ENCODE results near the gene LLGL2. TPM values are rescaled to one million over a fixed set of nuclear protein-coding genes. Genes with fewer than 3 reads are reported as not detected.

Gene LLGL2
- total RNA-seq, 4 donors from 2014 or later: 57.3 to 96.0 (median 79.6) TPM

GRCh38 chr17:75563063-75563758, 37.7 kb downstream of the LLGL2 start:
- 84 to 95% methylated on average over 22 to 25 of the region's 28 CpGs for WGBS, 2 donors
- DNase-seq (ENCODE audit: low spot score in 2 of 2): no peak
- H3K4me3 ChIP-seq (ENCODE audit: low read depth, poor library complexity, severe bottlenecking): no peak overlapping the region
- TF ChIP-seq CTCF (IDR thresholded peaks at IDR 0.05) (no peak), POLR2A (IDR thresholded peaks at IDR 0.05) (no peak)
- intact Hi-C loops (cut with DNase I; ENCODE audit: low total_unique reads): no loop called here

- no peak overlapping the region for H3K4me3 ChIP-seq (ENCODE audit: low read depth, poor library complexity, severe bottlenecking)
- intact Hi-C loops (cut with DNase I; ENCODE audit: low total_unique reads): no loop called here
- whole genome bisulfite sequencing, 2 donors: 95% methylated on average over 7 to 11 of the region's 11 CpGs
- TF ChIP-seq CTCF (IDR thresholded peaks at IDR 0.05) (no peak), POLR2A (IDR thresholded peaks at IDR 0.05) (no peak)
- no peak for DNase-seq (ENCODE audit: low spot score in 2 of 2)
Measured at GRCh38 chr17:75564195-75564594, 38.7 kb downstream of the LLGL2 start.

GRCh38 chr17:75565066-75565465, 39.6 kb downstream of the LLGL2 start:
- TF ChIP-seq POLR2A (IDR thresholded peaks at IDR 0.05): no peak
- 41% methylated on average over 5 to 7 of the region's 7 CpGs for WGBS, 2 donors
- no peak for DNase-seq (ENCODE audit: low spot score in 2 of 2)
- intact Hi-C loops (cut with DNase I; ENCODE audit: low total_unique reads): no loop called here
- H3K4me3 ChIP-seq (ENCODE audit: low read depth, poor library complexity, severe bottlenecking): no peak overlapping the region

- DNase-seq (ENCODE audit: low spot score in 2 of 2): no peak
- no peak overlapping the region for H3K4me3 ChIP-seq (ENCODE audit: low read depth, poor library complexity, severe bottlenecking)
- TF ChIP-seq CTCF (IDR thresholded peaks at IDR 0.05) (no peak), POLR2A (IDR thresholded peaks at IDR 0.05) (no peak)
- intact Hi-C loops (cut with DNase I; ENCODE audit: low total_unique reads): no loop called here
- 94 to 100% methylated on average over 3 to 6 of the region's 6 CpGs for WGBS, 2 donors
Measured at GRCh38 chr17:75565618-75566017, 40.1 kb downstream of the LLGL2 start.

GRCh38 chr17:75566416-75566815, 40.9 kb downstream of the LLGL2 start:
- WGBS, 2 donors: 65 to 71% methylated on average over 6 of the region's 6 CpGs
- no peak for DNase-seq (ENCODE audit: low spot score in 2 of 2)
- no peak for TF ChIP-seq CTCF (IDR thresholded peaks at IDR 0.05)
- TF ChIP-seq POLR2A (IDR thresholded peaks at IDR 0.05): no peak
- intact Hi-C loops (cut with DNase I; ENCODE audit: low total_unique reads): no loop called here
- no peak overlapping the region for H3K4me3 ChIP-seq (ENCODE audit: low read depth, poor library complexity, severe bottlenecking)

GRCh38 chr17:75566834-75567233, 41.3 kb downstream of the LLGL2 start:
- intact Hi-C loops (cut with DNase I; ENCODE audit: low total_unique reads): no loop called here
- TF ChIP-seq CTCF (IDR thresholded peaks at IDR 0.05) (no peak), POLR2A (IDR thresholded peaks at IDR 0.05) (no peak)
- 86 to 90% methylated on average over 5 of the region's 5 CpGs for WGBS, 2 donors

More at GRCh38 chr17:75566834-75567233, 41.3 kb downstream of the LLGL2 start:
- H3K4me3 ChIP-seq (ENCODE audit: low read depth, poor library complexity, severe bottlenecking): no peak overlapping the region
- no peak for DNase-seq (ENCODE audit: low spot score in 2 of 2)
